K562 (cell line): ENCODE data around the gene DLGAP1. TPM values are rescaled to one million over a fixed set of nuclear protein-coding genes. Genes with fewer than 3 reads are reported as not detected.
A peak's percentile ranks its signal among the peaks of the same experiment; 100 is the strongest.

ENCODE experiments used
- ATF4 ChIP-seq: fragments of 450-650 bp; formaldehyde crosslinking; IDR thresholded peaks from 2 replicates; pipeline ENCODE4 v1.4.0; 2022; ENCODE audit warnings: mild to moderate bottlenecking, moderate library complexity
- ATF6 ChIP-seq: sonication (generic); formaldehyde crosslinking; IDR thresholded peaks from 2 replicates; pipeline ENCODE4 v1.4.0; 2020; ENCODE audit warnings: mild to moderate bottlenecking, missing genetic modification reagents
- BHLHE40 ChIP-seq: IDR thresholded peaks from 2 replicates; pipeline ENCODE4 v1.6.1; 2011; ENCODE audit warnings: low read length, improper control_type of control experiment
- CBFA2T3 ChIP-seq: fragments of 450-650 bp; IDR thresholded peaks from 2 replicates; pipeline ENCODE4 v1.6.1; 2017
- MAFK ChIP-seq: IDR thresholded peaks from 2 replicates; pipeline ENCODE4 v1.6.1; 2011; ENCODE audit warnings: low read length, improper control_type of control experiment
- MNT ChIP-seq, 2 experiments: fragments of 450-650 bp; conservative IDR thresholded peaks; 2 replicates each; pipeline ENCODE4 v1.6.1; 2017; ENCODE audit warnings: mild to moderate bottlenecking in 2 of 2, moderate library complexity in 2 of 2
- NCOA6 ChIP-seq: fragments of 450-650 bp; IDR thresholded peaks from 2 replicates; pipeline ENCODE4 v1.6.1; 2017; ENCODE audit warnings: mild to moderate bottlenecking
- RBM15 ChIP-seq: fragments of 200-400 bp; formaldehyde crosslinking; IDR thresholded peaks from 2 replicates; pipeline ENCODE4 v1.6.1; 2018; ENCODE audit warnings: mild to moderate bottlenecking, low read length, moderate library complexity; ENCODE audit not compliant: insufficient read depth
- SMAD4 ChIP-seq: fragments of 250-450 bp; sonication (Bioruptor Pico); conservative IDR thresholded peaks from 2 replicates; pipeline ENCODE4 v1.8.0; 2021; ENCODE audit warnings: inconsistent platforms, mild to moderate bottlenecking, moderate library complexity
- SRSF3 ChIP-seq: fragments of 200-400 bp; formaldehyde crosslinking; IDR thresholded peaks from 2 replicates; pipeline ENCODE4 v1.6.1; 2016; ENCODE audit warnings: mild to moderate bottlenecking, low read length, moderate library complexity; ENCODE audit not compliant: insufficient read depth
- TEAD1 ChIP-seq, 2 experiments: fragments of 450-650 bp in 1 of 2; sonication (generic) in 1 of 2; formaldehyde crosslinking; IDR thresholded peaks; 2 replicates each; pipeline versions ENCODE4 v1.4.0 to v1.8.0; 2020 to 2022; ENCODE audit warnings: mild to moderate bottlenecking in 2 of 2, missing genetic modification reagents in 1 of 2
- ZBTB8A ChIP-seq: fragments of 450-650 bp; IDR thresholded peaks from 2 replicates; pipeline ENCODE4 v1.6.1; 2018; ENCODE audit warnings: mild to moderate bottlenecking, moderate library complexity; ENCODE audit not compliant: partially characterized antibody
- ZNF134 ChIP-seq: fragments of 250-450 bp; sonication (Bioruptor Pico); conservative IDR thresholded peaks from 2 replicates; pipeline ENCODE4 v1.4.0; 2020
- ZNF407 ChIP-seq: fragments of 450-650 bp; IDR thresholded peaks from 2 replicates; pipeline ENCODE4 v1.6.1; 2016; ENCODE audit warnings: low read depth
- ZNF584 ChIP-seq: fragments of 200-800 bp; sonication (Bioruptor generic); IDR thresholded peaks from 2 replicates; pipeline ENCODE4 v1.6.1; 2016; ENCODE audit warnings: low read depth, mild to moderate bottlenecking, missing genetic modification characterization, missing compliant biosample characterization
- ZNF586 ChIP-seq: fragments of 450-650 bp; formaldehyde crosslinking; conservative IDR thresholded peaks from 2 replicates; pipeline ENCODE4 v1.4.0; 2020; ENCODE audit warnings: mild to moderate bottlenecking, moderate library complexity
- polyA plus RNA-seq, 8 experiments: library from polyadenylated mRNA; depleted of rRNA in 4 of 8; stranded (reverse) in 5 of 8; unstranded in 3 of 8; fragments of >200 nt; fragmentation: Nextera tagmentation in 2 of 8; fragmentation: Illumina TruSeq in 1 of 8; extraction: Ambion mirVana in 2 of 8; extraction: Trizol in 1 of 8; gene quantifications; 2 replicates each; pipeline versions ENCODE4 v1.2.1 to v1.2.3, GENCODE V29; 2011 to 2014; ENCODE audit warnings: inconsistent platforms in 1 of 8, missing spikeins in 1 of 8
- total RNA-seq, 7 experiments: library from RNA; depleted of rRNA in 6 of 7; stranded (reverse); fragments of >200 nt in 6 of 7; fragmentation: Illumina TruSeq in 2 of 7; extraction: Trizol in 2 of 7; gene quantifications; 2 replicates each; pipeline versions ENCODE4 v1.2.1 to v1.2.3, GENCODE V29; 2011 to 2021; ENCODE audit warnings: low replicate concordance in 1 of 7

DLGAP1 gene
- total and polyA plus RNA-seq, 9 of the 15 experiments (the other 6 are each of a cell fraction or from before 2014, with no cell fraction given): 0.04 to 0.22 (median 0.08) TPM

GRCh38 chr18:3593381-3593903 is 861.7 kb downstream of the DLGAP1 start (continued):
- TF ChIP-seq ZNF407 (no peak), ATF4 (CRISPR knock-in tag) (peak; percentile 62), CBFA2T3 (no peak), MAFK (peak; percentile 4; the same call in 1 of the 2 replicates), TEAD1 (CRISPR knock-in tag; IDR thresholded peaks at IDR 0.05) (peak; percentile 21 to 47; a peak in 3 of 4 replicates), ZBTB8A (no peak), SRSF3 (no peak), ATF6 (CRISPR knock-in tag) (0 out of 2 replicates have a peak, but pooled peaks have one; percentile 19), NCOA6 (no peak), ZNF584 (no peak), ZNF586 (no peak), SMAD4 (CRISPR knock-in tag) (peak; percentile 98), MNT (conservative IDR thresholded peaks at IDR 0.05) (no peak), BHLHE40 (0 out of 2 replicates have a peak, but pooled peaks have one; percentile 35), ZNF134 (CRISPR knock-in tag) (0 out of 2 replicates have a peak, but pooled peaks have one; percentile 39), RBM15 (no peak)
